ENCODE results near the gene EIF2AK2. TPM values are rescaled to one million over a fixed set of nuclear protein-coding genes. Genes with fewer than 3 reads are reported as not detected.

The EIF2AK2 gene
- total RNA-seq (ENCODE audit: low replicate concordance): 12.4 and 17.9 TPM in 2 replicates

GRCh38 chr2:37156857-37157714 is at the start of gene EIF2AK2:
Gene EIF2AK2, minus strand, starts transcription at chr2:37156980. Its CDS starts 9,174 bp downstream, at chr2:37147806.

DNA sequence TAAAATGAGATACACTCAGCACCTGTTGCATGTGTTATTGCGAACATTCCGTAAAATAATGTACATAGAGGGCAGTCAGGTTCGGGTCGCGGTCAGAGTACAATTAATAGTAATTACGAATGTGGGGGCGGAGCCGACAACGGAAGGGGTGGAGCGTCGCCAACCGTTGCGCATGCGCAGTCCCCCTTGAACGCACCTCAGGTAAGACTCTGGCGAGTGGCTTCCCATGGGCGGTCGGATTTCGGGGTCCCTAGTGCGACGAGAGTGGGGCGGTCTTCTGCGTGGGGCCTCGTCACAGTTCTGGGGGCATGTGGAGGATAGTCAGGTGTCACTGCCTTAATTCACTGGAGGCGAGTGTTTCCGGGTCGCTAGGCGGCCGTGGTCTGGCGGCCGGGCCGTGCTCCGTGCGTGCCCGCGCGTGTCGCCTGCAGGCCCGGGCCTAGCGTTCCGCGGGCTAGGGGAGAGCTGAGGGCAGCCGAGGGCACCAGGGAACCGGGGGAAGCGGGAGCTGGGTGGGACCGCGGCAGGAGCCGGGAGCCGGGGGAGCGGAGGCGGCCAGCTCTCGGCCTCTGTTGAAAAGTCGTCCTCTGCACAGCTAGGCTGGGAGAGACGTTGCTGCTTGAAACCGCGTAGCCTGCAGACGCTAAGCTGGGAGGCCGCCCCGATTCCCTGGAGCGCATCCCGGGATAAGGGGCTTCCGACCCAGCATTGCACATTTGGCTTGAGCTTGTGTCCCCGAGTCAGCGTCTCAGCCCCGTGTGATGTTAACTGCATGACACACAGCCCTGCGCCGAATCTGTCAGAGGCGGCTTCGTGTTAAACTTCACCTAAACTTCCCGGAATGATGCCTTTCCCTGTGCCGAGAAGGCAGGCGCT is 39.8 kb upstream of the EIF2AK2 start, which contains the start of gene CEBPZOS:
CEBPZOS (plus strand) TSS at position 177 of the 876 bp plus-strand sequence. CDS start 3,209 bp downstream, outside the sequence.

GRCh38 chr2:37188570-37188969 is 31.8 kb upstream of the EIF2AK2 start, which contains the start of gene SULT6B1:
Gene SULT6B1, minus strand, starts transcription at chr2:37188670. Its CDS starts 30 bp downstream, at chr2:37188640.

GRCh38 chr2:37083873-37084794 is 72.6 kb downstream of the EIF2AK2 start, which contains the start of the genes GPATCH11 and HEATR5B:
Gene GPATCH11, plus strand, starts transcription at chr2:37084518. Its CDS starts 3,864 bp downstream, at chr2:37088382.
Gene HEATR5B, minus strand, starts transcription at chr2:37084372. Its CDS starts 958 bp downstream, at chr2:37083414.

Other genes with a start within 250 kb of the EIF2AK2 start
- gene STRN, start 190.4 kb downstream of the EIF2AK2 start, total RNA-seq (ENCODE audit: low replicate concordance): 8.6 and 11.5 TPM in 2 replicates
- gene HEATR5B, start 72.6 kb downstream of the EIF2AK2 start, total RNA-seq (ENCODE audit: low replicate concordance): 12.8 and 15.0 TPM in 2 replicates
- 5.0 and 5.3 TPM in 2 replicates for gene GPATCH11, start 72.5 kb downstream of the EIF2AK2 start, total RNA-seq (ENCODE audit: low replicate concordance)
- gene SULT6B1, start 31.7 kb upstream of the EIF2AK2 start, total RNA-seq (ENCODE audit: low replicate concordance): not detected in 2 replicates
- 3.5 and 8.7 TPM in 2 replicates for gene CEBPZOS, start 39.5 kb upstream of the EIF2AK2 start, total RNA-seq (ENCODE audit: low replicate concordance)
- 32.5 and 52.0 TPM in 2 replicates for gene CEBPZ, start 74.6 kb upstream of the EIF2AK2 start, total RNA-seq (ENCODE audit: low replicate concordance)
- 11.2 and 12.3 TPM in 2 replicates for gene NDUFAF7, start 74.7 kb upstream of the EIF2AK2 start, total RNA-seq (ENCODE audit: low replicate concordance)
- gene PRKD3, start 167.9 kb upstream of the EIF2AK2 start, total RNA-seq (ENCODE audit: low replicate concordance): 32.6 and 43.0 TPM in 2 replicates
- gene QPCT, start 187.7 kb upstream of the EIF2AK2 start, total RNA-seq (ENCODE audit: low replicate concordance): 2.2 and 13.6 TPM in 2 replicates